Measurements from ENCODE around the gene ZNF407. TPM values are rescaled to one million over a fixed set of nuclear protein-coding genes. Genes with fewer than 3 reads are reported as not detected.
A peak's percentile ranks its signal among the peaks of the same experiment; 100 is the strongest.

Gene ZNF407
- total and polyA plus RNA-seq, 2 of the 13 experiments (the other 11 are each of a cell fraction or from before 2014, with no cell fraction given) = 2.3 to 8.7 TPM

DNA sequence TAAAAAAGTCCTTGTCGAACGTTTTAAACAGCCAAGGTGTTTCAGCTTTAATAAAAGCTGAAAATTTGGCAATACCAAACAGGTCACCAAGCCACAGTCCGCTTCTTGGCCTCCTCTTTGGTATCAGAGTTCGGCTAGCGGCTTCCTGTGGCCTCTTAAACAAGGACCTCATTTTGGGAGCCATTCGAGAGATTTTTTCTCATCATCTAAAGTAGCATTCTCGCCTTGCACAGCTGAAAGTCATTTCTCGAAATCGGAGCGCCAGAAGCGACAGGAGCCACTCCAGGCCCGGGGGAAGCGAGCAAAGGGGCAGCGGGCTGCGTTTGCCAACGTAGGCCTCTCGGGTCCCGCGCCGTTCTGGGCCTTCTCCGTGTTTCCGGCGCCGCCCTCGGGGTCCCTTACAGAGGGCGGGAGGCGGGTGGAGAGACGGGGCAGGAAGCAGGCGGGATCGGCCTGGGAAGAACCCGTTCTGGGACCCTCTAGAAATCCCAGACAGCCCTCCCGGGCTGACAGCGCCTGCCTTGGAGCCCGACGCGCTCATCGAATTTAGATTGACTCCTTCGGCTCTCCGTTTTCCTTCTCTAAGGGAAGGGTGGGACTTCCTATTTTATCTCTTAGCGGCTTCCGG is 522 bp upstream of the ZNF407 start (continued):
- TF ChIP-seq SOX5 (CRISPR knock-in tag; IDR thresholded peaks at IDR 0.05; ENCODE audit: borderline replicate concordance) (no peak), MXI1 (IDR thresholded peaks at IDR 0.05; ENCODE audit: borderline replicate concordance, low read depth, low read length) (no peak), NONO (IDR thresholded peaks at IDR 0.05) (no peak), NONO (CRISPR knock-in tag; conservative IDR thresholded peaks at IDR 0.05) (no peak), ATM (IDR thresholded peaks at IDR 0.05; ENCODE audit: borderline replicate concordance) (no peak), ZNF143 (CRISPR knock-in tag; IDR thresholded peaks at IDR 0.05) (no peak; the same call in 1 of the 2 replicates), ZKSCAN8 (CRISPR knock-in tag; IDR thresholded peaks at IDR 0.05; ENCODE audit: borderline replicate concordance) (peak; percentile 16; the same call in 1 of the 2 replicates), MED8 (CRISPR knock-in tag; IDR thresholded peaks at IDR 0.05; ENCODE audit: insufficient replicate concordance) (no peak), ZNF720 (CRISPR knock-in tag; IDR thresholded peaks at IDR 0.05) (no peak), MIXL1 (CRISPR knock-in tag; IDR thresholded peaks at IDR 0.05) (peak; percentile 17; the same call in 1 of the 2 replicates)
- TF ChIP-seq, protein P1, sequence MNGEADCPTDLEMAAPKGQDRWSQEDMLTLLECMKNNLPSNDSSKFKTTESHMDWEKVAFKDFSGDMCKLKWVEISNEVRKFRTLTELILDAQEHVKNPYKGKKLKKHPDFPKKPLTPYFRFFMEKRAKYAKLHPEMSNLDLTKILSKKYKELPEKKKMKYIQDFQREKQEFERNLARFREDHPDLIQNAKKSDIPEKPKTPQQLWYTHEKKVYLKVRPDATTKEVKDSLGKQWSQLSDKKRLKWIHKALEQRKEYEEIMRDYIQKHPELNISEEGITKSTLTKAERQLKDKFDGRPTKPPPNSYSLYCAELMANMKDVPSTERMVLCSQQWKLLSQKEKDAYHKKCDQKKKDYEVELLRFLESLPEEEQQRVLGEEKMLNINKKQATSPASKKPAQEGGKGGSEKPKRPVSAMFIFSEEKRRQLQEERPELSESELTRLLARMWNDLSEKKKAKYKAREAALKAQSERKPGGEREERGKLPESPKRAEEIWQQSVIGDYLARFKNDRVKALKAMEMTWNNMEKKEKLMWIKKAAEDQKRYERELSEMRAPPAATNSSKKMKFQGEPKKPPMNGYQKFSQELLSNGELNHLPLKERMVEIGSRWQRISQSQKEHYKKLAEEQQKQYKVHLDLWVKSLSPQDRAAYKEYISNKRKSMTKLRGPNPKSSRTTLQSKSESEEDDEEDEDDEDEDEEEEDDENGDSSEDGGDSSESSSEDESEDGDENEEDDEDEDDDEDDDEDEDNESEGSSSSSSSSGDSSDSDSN (CRISPR knock-in tag; IDR thresholded peaks at IDR 0.05) = peak; percentile 90
- TF ChIP-seq, protein P2, sequence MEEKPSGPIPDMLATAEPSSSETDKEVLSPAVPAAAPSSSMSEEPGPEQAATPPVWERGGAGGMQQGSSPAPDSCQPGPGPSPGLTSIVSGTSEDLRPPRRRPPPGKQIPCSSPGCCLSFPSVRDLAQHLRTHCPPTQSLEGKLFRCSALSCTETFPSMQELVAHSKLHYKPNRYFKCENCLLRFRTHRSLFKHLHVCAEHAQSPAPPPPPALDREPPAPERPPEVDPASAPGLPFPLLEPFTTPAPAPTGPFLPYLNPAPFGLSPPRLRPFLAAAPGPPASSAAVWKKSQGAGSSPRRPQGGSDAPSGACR (CRISPR knock-in tag; IDR thresholded peaks at IDR 0.05) = no peak
- TF ChIP-seq, protein P3, sequence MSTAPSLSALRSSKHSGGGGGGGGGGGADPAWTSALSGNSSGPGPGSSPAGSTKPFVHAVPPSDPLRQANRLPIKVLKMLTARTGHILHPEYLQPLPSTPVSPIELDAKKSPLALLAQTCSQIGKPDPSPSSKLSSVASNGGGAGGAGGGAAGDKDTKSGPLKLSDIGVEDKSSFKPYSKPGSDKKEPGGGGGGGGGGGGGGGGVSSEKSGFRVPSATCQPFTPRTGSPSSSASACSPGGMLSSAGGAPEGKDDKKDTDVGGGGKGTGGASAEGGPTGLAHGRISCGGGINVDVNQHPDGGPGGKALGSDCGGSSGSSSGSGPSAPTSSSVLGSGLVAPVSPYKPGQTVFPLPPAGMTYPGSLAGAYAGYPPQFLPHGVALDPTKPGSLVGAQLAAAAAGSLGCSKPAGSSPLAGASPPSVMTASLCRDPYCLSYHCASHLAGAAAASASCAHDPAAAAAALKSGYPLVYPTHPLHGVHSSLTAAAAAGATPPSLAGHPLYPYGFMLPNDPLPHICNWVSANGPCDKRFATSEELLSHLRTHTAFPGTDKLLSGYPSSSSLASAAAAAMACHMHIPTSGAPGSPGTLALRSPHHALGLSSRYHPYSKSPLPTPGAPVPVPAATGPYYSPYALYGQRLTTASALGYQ (CRISPR knock-in tag; IDR thresholded peaks at IDR 0.05) = no peak
- TF ChIP-seq, protein P4, sequence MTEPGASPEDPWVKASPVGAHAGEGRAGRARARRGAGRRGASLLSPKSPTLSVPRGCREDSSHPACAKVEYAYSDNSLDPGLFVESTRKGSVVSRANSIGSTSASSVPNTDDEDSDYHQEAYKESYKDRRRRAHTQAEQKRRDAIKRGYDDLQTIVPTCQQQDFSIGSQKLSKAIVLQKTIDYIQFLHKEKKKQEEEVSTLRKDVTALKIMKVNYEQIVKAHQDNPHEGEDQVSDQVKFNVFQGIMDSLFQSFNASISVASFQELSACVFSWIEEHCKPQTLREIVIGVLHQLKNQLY (CRISPR knock-in tag; IDR thresholded peaks at IDR 0.05) = no peak
- TF ChIP-seq, protein P5, sequence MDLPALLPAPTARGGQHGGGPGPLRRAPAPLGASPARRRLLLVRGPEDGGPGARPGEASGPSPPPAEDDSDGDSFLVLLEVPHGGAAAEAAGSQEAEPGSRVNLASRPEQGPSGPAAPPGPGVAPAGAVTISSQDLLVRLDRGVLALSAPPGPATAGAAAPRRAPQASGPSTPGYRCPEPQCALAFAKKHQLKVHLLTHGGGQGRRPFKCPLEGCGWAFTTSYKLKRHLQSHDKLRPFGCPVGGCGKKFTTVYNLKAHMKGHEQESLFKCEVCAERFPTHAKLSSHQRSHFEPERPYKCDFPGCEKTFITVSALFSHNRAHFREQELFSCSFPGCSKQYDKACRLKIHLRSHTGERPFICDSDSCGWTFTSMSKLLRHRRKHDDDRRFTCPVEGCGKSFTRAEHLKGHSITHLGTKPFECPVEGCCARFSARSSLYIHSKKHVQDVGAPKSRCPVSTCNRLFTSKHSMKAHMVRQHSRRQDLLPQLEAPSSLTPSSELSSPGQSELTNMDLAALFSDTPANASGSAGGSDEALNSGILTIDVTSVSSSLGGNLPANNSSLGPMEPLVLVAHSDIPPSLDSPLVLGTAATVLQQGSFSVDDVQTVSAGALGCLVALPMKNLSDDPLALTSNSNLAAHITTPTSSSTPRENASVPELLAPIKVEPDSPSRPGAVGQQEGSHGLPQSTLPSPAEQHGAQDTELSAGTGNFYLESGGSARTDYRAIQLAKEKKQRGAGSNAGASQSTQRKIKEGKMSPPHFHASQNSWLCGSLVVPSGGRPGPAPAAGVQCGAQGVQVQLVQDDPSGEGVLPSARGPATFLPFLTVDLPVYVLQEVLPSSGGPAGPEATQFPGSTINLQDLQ (CRISPR knock-in tag; IDR thresholded peaks at IDR 0.05) = peak; percentile 58; the same call in 1 of the 2 replicates
- TF ChIP-seq, protein P6, sequence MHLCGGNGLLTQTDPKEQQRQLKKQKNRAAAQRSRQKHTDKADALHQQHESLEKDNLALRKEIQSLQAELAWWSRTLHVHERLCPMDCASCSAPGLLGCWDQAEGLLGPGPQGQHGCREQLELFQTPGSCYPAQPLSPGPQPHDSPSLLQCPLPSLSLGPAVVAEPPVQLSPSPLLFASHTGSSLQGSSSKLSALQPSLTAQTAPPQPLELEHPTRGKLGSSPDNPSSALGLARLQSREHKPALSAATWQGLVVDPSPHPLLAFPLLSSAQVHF (CRISPR knock-in tag; IDR thresholded peaks at IDR 0.05) = no peak
